ENCODE data around the gene IMPDH1. TPM values are rescaled to one million over a fixed set of nuclear protein-coding genes. Genes with fewer than 3 reads are reported as not detected.

IMPDH1 gene
- total and polyA plus RNA-seq, 5 experiments from 2014 or later: 30.2 to 45.0 (median 36.9) TPM

DNA sequence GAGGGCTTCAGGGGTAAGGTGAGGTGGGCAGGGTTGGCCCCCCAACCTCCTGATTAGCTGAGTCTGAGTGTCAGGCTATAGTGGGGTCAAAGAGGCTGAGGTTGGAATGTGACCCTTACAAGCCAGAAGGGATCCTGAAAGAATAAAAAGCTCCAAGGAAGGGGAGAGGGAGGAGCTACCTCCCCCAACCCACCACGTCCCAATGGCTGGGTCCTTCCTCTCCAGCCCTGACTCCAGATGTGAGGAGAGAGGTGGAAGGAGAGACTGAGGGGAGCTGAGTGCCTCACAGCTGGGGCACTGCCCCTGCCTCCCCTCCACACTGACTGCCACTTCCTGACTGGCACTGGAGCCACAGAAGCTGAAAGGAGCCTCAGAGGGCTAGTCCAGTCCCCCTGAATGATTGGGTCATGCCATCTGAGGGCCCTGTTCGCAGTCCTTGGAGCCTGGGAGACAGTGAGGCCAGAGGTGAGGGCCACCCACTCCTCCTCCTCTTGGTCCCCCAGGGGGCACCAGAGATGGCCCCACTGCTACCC, 20.6 kb downstream of the IMPDH1 start:
- POLR2A ChIA-PET: no interaction called here
- no peaks in the 10 kb centered on the region for H3K27me3 Mint-ChIP-seq

DNA sequence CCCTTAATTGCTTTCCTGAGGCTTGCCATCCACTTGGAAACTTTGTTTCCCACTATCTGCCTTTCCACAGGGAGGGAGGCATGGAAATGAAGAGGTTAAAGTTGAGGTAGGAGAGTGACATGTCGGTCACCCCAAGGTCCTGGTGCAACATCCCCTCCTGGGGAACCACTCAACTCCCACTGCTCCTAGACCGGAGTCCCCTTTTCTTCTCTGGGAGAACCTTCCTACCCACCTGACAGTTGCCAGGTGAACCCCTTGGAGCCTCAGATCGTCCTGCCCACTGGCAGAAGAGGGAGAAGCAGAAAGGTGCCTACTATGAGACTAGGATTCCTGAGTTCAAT, 21.7 kb downstream of the IMPDH1 start:
- peaks cover 2 to 5% (median 4%) of the 10 kb centered on the region in 4 donors for H3K4me1 Mint-ChIP-seq
- H3K9me3 Mint-ChIP-seq: peaks cover 0 to 3% (median 0%) of the 10 kb centered on the region in 9 donors
- POLR2A ChIA-PET: interaction anchor here (1.4 to 1.5 kb wide), 2 partner anchors 37 to 41 kb away, joined by 4 to 7 read pairs; no protein-coding TSS in a partner anchor
- no peak for ATAC-seq
- H3K4me3 Mint-ChIP-seq: no peak overlapping the region
- H3K27ac Mint-ChIP-seq: no peak overlapping the region
- DNase-seq: no peak
- H3K36me3 Mint-ChIP-seq: peaks cover 0 to 4% (median 0%) of the 10 kb centered on the region in 3 donors
- peaks cover 0 to 1% (median 0%) of the 10 kb centered on the region in 5 donors for H3K27me3 Mint-ChIP-seq

More for the DNA sequence above, 20.6 kb downstream of the IMPDH1 start:
- Mint-ChIP-seq H3K4me1 (peaks cover 2 to 5% (median 4%) of the 10 kb centered on the region in 4 donors), H3K4me3 (no peak overlapping the region), H3K36me3 (peaks cover 0 to 8% (median 0%) of the 10 kb centered on the region in 3 donors), H3K27ac (no peak overlapping the region), H3K9me3 (peaks cover 0 to 3% (median 0%) of the 10 kb centered on the region in 9 donors)
- DNase-seq: no peak
- no peak for ATAC-seq

DNA sequence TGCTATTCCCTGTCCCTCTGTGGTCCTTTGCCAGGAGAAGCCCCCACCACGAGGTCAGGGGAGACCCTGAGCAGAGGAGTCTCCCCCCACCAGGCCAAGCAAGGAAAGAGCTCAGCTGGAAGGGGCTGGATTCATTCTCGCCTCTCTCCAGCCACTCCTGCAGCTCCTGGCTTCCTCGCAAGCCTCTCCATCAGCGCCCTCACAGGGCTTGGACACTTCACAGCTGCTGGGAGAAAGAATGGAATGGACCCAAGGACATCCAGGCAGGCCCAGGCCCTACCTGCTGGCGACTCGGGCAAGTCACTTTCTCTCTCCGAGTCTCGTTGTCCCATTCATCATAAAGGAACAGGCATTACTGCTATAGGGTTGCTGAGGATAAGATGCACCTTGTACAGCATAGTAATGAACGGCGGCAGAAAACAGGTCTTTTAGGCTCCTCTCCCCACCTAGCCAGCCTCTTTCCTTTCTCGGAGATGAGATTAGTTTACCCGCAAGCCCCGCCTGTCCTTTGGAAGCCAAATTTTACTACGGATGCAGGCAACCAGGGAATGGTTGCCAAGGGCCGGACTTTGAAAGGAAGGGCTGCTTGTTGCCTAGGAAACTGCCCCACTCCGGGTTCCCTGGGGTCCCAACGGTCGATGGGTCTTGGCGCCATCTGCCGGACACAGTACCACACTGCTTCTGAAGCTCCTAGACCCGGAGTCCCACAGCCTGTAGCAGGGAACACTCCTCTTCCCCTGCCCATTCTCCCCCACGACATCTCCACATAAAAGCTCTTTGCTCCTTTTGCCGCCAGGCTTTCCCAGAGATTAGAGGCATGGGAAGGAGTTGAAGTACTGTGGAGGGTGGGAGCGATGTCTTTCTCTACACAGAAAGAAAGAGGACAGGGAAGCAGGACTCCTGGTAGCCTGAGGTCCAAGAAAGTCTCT, 22.3 kb downstream of the IMPDH1 start:
- peak; percentile 37 to 79 (median 62) for DNase-seq
- Mint-ChIP-seq H3K27me3 (peaks cover 0 to 1% (median 0%) of the 10 kb centered on the region in 5 donors), H3K9me3 (peaks cover 0 to 3% (median 0%) of the 10 kb centered on the region in 9 donors), H3K36me3 (peaks cover 0 to 4% (median 0%) of the 10 kb centered on the region in 3 donors), H3K27ac (no peak overlapping the region), H3K4me3 (no peak overlapping the region), H3K4me1 (peaks cover 2 to 5% (median 4%) of the 10 kb centered on the region in 4 donors)
- POLR2A ChIA-PET: interaction anchor here (1.4 to 1.5 kb wide), 2 partner anchors 36 to 40 kb away, joined by 4 to 7 read pairs; no protein-coding TSS in a partner anchor
- peak; percentile 86 to 96 for ATAC-seq

DNA sequence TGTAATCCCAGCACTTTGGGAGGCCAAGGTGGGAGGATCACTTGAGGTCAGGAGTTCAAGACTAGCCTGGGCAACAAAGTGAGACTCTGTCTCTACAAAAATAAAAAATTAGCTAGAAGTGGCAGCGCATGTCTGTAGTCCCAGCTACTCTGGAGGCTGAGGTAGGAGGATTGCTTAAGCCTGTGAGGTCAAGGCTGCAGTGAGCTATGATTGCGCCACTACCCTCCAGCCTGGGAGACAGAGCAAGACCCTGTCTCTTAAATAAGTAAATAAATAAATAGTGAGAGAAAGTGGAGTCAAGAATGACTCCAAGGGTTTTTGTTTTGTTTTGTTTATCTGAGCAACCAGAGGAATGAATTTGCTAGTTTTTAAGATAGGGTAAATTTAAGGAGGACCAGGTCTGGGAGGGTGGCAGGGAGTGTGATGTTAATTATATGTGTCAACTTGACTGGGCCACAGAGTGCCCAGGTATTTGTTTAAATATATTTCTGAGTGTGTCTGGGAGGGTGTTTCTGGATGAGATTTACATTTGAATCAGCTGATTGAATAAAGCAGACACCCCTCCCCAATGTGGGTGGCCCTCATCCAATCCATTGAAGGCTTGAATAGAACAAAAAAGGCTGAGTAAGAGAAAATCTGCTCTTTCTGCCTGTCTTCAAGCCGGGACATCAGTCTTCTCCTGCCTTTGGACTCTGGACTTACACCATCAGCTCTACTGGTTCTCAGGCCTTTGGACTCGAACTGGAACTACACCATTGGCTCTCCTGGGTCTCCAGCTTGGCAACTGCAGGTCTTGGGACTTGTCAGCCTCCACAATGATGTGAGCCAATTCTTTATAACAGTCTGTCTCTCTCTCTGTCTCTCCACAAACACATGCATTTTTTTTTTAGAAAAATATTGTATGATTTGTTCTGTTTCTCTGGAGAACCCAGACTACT, 23.5 kb downstream of the IMPDH1 start:
- no peak for DNase-seq
- Mint-ChIP-seq H3K9me3 (peaks cover 0 to 3% (median 0%) of the 10 kb centered on the region in 9 donors), H3K4me3 (no peak overlapping the region), H3K4me1 (peaks cover 2 to 5% (median 4%) of the 10 kb centered on the region in 4 donors), H3K36me3 (no peaks in the 10 kb centered on the region), H3K27me3 (peaks cover 0 to 1% (median 0%) of the 10 kb centered on the region in 5 donors), H3K27ac (peak overlapping the region in 2 of 10 donors; percentile 2 to 56)
- ATAC-seq: no peak
- POLR2A ChIA-PET: interaction anchor here (1.4 kb wide), 1 partner anchor 39 kb away, joined by 7 read pairs; no protein-coding TSS in a partner anchor

DNA sequence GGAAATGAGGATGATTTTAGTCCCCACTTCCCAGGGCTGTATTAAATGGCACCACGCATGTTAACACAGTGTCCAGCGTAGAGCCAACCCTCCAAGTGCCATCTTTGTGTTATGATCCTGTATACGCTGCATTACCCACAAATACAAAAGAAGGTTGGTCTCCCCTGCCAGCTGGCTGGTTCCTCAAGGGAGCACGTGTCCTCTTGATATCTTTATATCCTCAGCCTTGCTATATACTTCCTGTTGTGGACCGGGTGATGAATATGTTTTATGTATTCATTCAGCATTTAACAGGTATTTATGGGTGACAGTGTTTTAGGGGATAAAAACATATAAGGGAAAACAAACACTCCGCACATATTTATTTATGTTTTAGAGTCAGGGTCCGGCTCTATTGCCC, 25.1 kb downstream of the IMPDH1 start:
- Mint-ChIP-seq H3K9me3 (peaks cover 0 to 3% (median 0%) of the 10 kb centered on the region in 9 donors), H3K4me1 (peaks cover 2 to 5% (median 4%) of the 10 kb centered on the region in 4 donors), H3K27ac (peak overlapping the region in 1 of 10 donors; percentile 3), H3K27me3 (peaks cover 0 to 1% (median 0%) of the 10 kb centered on the region in 5 donors), H3K4me3 (no peak overlapping the region), H3K36me3 (no peaks in the 10 kb centered on the region)
- ATAC-seq (no peak), DNase-seq (no peak)
- POLR2A ChIA-PET: no interaction called here

DNA sequence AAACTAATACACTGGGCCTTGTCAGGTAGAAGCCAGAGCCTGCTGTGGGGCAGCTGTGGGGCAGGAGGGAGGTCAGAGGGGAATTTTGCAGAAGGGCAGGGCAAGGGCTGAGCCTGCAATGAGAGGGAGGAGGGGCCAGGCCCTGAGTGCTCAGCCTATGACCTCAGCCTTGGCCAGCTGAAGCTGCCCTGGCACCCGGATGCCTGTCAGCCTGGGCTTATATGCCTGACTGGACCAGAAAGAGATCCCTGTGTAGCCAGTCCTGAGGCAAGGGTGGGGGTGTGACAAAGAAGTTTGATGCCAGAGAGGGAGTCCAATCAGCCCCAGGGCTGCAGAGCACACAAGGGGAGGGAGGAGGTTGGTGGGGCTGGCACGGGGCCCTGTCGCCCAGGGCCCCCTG, 26.0 kb downstream of the IMPDH1 start:
- peak overlapping the region in 1 of 10 donors; percentile 28 for H3K27ac Mint-ChIP-seq
- POLR2A ChIA-PET: no interaction called here
- no peak overlapping the region for H3K4me3 Mint-ChIP-seq
- H3K4me1 Mint-ChIP-seq: peaks cover 2 to 5% (median 4%) of the 10 kb centered on the region in 4 donors
- H3K9me3 Mint-ChIP-seq: peaks cover 0 to 3% (median 0%) of the 10 kb centered on the region in 9 donors
- H3K27me3 Mint-ChIP-seq: peaks cover 0 to 1% (median 0%) of the 10 kb centered on the region in 5 donors
- ATAC-seq: no peak
- no peaks in the 10 kb centered on the region for H3K36me3 Mint-ChIP-seq
- no peak for DNase-seq

DNA sequence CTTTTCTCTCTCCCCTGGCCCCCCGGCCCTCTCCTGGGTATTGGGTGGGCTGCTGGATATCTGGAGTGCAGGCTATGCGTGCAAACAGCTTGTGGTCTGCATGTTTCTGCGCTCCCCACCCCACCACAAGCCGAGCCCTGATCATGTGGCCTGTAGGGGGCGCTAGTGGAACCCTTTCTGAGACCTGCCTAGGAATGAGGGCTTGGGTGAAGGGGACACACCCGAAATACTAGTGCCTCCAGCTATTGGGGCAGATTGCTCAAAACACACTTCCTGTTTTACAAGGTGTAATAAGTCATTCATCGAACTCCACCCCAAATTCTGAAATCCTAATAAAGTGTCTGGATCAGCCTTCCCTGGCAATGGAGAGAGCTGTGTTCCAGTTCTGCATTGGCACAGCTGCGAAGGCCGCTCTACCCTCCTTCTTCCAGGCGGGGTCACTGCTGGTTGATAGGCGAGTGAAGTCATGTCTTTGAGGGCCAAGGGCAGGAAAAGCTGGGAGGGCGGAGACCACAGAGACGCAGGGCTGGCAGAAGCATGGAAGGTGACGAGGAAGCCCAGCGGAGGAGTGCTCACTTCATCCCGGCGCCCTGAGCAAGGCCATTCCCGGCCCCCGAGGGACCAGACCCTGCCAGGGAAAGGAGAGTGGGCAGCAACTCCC, 28.5 kb downstream of the IMPDH1 start:
- H3K27me3 Mint-ChIP-seq: peaks cover 0 to 1% (median 0%) of the 10 kb centered on the region in 5 donors

DNA sequence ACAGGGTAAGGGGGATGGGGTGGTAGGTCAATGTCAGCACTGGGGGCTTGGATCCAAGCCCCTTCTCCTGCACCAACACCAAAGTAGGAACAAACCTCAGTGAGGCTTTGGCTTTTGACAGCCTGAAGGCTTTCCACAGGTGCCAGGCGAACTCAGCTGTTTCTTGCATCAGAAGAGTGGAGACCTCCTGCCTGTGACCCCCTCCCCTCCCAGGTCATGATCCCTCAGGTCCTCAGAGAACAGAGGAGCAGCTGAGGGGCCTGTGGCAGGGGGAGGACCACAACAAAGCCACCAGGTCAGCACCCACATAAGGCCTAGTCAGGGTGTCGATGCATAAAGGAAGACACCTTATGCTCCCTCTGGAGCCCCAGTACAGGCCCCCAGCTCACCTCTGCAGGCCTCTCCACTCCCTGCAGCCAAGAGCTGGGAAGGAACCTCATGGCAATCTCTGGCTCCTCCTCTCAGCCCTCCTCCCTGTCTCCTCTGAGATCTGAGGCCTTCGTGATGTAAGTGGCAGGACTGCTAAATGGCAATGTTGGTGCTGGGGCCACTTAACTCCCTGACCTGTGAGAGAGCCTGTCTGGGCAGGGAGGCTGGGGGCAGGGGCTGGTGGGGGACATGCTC, 29.2 kb downstream of the IMPDH1 start:
- Mint-ChIP-seq H3K9me3 (no peaks in the 10 kb centered on the region), H3K27me3 (peaks cover 0 to 2% (median 0%) of the 10 kb centered on the region in 5 donors)

More for the DNA sequence above, 28.5 kb downstream of the IMPDH1 start:
- Mint-ChIP-seq H3K4me3 (no peak overlapping the region), H3K4me1 (peaks cover 0 to 2% (median 0%) of the 10 kb centered on the region in 4 donors), H3K9me3 (peaks cover 0 to 3% (median 0%) of the 10 kb centered on the region in 9 donors), H3K27ac (no peak overlapping the region), H3K36me3 (no peaks in the 10 kb centered on the region)
- peak in 2 of 10 donors; percentile 10 to 16 for DNase-seq
- peak in 1 of 2 donors; percentile 39 for ATAC-seq
- POLR2A ChIA-PET: no interaction called here

DNA sequence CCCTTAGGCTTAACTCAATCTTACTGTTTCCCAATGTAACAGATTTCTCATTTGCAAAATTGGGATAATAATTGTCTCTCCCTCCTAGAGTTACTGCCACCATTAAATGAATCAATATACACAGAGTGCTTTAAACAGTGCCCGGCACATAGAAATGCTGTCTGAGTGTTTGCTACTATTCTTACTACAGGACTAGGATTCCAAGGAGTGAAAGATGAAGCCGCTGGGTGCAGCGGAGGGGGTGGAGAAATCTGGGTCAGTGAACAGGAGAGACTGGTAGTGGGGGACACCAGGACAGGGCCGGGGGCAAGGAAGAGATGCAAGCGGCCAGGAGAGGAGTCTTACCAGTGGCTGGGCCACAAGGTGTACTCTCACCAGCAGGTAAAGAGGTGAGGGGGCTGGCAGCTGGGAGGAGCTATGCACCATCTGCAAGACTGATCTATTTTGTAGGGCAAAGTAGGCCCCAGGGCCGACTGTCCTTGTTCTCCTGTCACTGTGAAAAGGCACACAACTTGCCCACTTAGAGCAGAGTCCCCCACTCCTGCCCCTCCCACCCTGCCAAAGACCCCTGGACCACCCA, 29.8 kb downstream of the IMPDH1 start:
- no peaks in the 10 kb centered on the region for H3K9me3 Mint-ChIP-seq
- POLR2A ChIA-PET: no interaction called here
- H3K36me3 Mint-ChIP-seq: no peaks in the 10 kb centered on the region
- DNase-seq: no peak
- no peak for ATAC-seq
- no peak overlapping the region for H3K4me3 Mint-ChIP-seq
- H3K27ac Mint-ChIP-seq: no peak overlapping the region
- H3K4me1 Mint-ChIP-seq: peaks cover 0 to 2% (median 0%) of the 10 kb centered on the region in 4 donors
- H3K27me3 Mint-ChIP-seq: peaks cover 0 to 2% (median 0%) of the 10 kb centered on the region in 5 donors

More for the DNA sequence above, 29.2 kb downstream of the IMPDH1 start:
- ATAC-seq: no peak
- H3K4me3 Mint-ChIP-seq: no peak overlapping the region
- peaks cover 0 to 2% (median 0%) of the 10 kb centered on the region in 4 donors for H3K4me1 Mint-ChIP-seq
- H3K36me3 Mint-ChIP-seq: no peaks in the 10 kb centered on the region
- POLR2A ChIA-PET: no interaction called here
- H3K27ac Mint-ChIP-seq: no peak overlapping the region
- DNase-seq: no peak

DNA sequence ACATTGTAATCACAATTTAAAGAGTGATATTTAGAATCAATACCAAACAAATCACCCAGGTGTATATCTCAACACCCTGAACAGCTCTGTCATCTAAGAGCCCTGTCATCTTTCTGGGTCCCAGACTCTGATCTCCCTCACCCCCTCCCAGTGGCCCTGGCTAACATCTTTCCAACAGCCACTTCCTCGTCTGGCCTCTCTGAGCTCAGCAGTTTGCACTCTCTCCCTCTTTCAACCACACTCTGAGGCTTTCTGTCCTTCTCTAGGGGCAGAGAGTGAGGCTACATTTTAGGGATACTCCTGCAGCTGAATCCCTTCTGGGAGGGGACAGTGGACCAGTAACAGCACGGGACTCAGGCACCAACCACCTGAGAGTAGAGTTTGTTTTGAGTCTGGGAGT, 31.1 kb downstream of the IMPDH1 start:
- H3K4me1 Mint-ChIP-seq: peaks cover 0 to 2% (median 0%) of the 10 kb centered on the region in 4 donors
- peaks cover 0 to 4% (median 2%) of the 10 kb centered on the region in 5 donors for H3K27me3 Mint-ChIP-seq
- H3K36me3 Mint-ChIP-seq: no peaks in the 10 kb centered on the region
- H3K9me3 Mint-ChIP-seq: peaks cover 0 to 3% (median 0%) of the 10 kb centered on the region in 9 donors
- no peak for DNase-seq
- H3K27ac Mint-ChIP-seq: peak overlapping the region in 1 of 10 donors; percentile 65
- no peak for ATAC-seq
- H3K4me3 Mint-ChIP-seq: no peak overlapping the region
- POLR2A ChIA-PET: no interaction called here

DNA sequence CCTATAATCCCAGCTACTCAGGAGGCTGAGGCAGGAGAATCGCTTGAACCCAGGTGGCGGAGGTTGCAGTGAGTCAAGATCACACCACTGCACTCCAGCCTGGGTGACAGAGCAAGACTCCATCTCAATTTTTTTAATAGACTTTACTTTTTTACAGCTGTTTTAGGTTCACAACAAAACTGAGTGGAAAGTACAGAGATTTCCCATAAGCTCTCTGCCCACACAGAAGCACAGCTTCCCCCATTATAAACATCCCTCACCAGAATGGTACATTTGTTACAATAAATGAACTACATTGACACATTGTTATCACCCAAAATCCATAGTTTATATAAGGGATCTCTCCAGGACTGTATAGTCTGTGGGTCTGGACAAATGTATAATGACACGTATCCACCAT, 33.7 kb downstream of the IMPDH1 start:
- POLR2A ChIA-PET: no interaction called here
- ATAC-seq (no peak), DNase-seq (no peak)
- Mint-ChIP-seq H3K4me3 (no peak overlapping the region), H3K9me3 (peaks cover 0 to 3% (median 0%) of the 10 kb centered on the region in 9 donors), H3K27ac (no peak overlapping the region), H3K27me3 (peaks cover 0 to 7% (median 2%) of the 10 kb centered on the region in 5 donors), H3K4me1 (peaks cover 0 to 1% (median 0%) of the 10 kb centered on the region in 4 donors), H3K36me3 (no peaks in the 10 kb centered on the region)

Measured in naive thymus-derived CD8-positive, alpha-beta T cell (primary cell).